A549 (cell line): ENCODE measurements around the gene FBN2.

Source experiments
- CBX2 ChIP-seq: fragments of 200-600 bp; sonication (generic); IDR thresholded peaks from 2 replicates; pipeline ENCODE4 v1.6.1; 2016; ENCODE audit warnings: low read depth, mild to moderate bottlenecking, borderline replicate concordance
- CTCF ChIP-seq: fragments of >200 bp; sonication (Bioruptor Twin); formaldehyde crosslinking; IDR thresholded peaks from 3 replicates; pipeline ENCODE4 v1.5.1; 2016
- HDAC2 ChIP-seq: fragments of 200-600 bp; sonication (generic); IDR thresholded peaks from 2 replicates; pipeline ENCODE4 v1.6.1; 2016
- PHF8 ChIP-seq: fragments of 200-600 bp; sonication (generic); IDR thresholded peaks from 2 replicates; pipeline ENCODE4 v1.6.1; 2016; ENCODE audit warnings: low read depth, mild to moderate bottlenecking, antibody characterized with exemption, moderate library complexity, borderline replicate concordance
- SMC3 ChIP-seq: fragments of >200 bp; sonication (Bioruptor Twin); formaldehyde crosslinking; IDR thresholded peaks from 3 replicates; pipeline ENCODE4 v1.6.1; 2018; ENCODE audit warnings: inconsistent platforms
- ZC3H11A ChIP-seq: fragments of 450-650 bp; IDR thresholded peaks from 2 replicates; pipeline ENCODE4 v1.6.1; 2014; ENCODE audit warnings: antibody characterized with exemption, mild to moderate bottlenecking

- TF ChIP-seq CTCF (no peak), ZC3H11A (no peak), PHF8 (no peak), HDAC2 (no peak), SMC3 (no peak), CBX2 (no peak)
Observed at GRCh38 chr5:128539038-128539429, 989 bp upstream of the FBN2 start.
